GM21825 (cell line): ENCODE measurements around the gene APOB.

ENCODE experiments used
- ATAC-seq: cut with Tn5 transposase; IDR thresholded peaks from one replicate; pipeline ENCODE4 v1.9.1; 2021; ENCODE audit warnings: mild to moderate bottlenecking, moderate library complexity; ENCODE audit not compliant: unreplicated experiment

The APOB gene

GRCh38 chr2:21050164-21050563, 6.3 kb upstream of the APOB start:
- ATAC-seq: no peak

DNA sequence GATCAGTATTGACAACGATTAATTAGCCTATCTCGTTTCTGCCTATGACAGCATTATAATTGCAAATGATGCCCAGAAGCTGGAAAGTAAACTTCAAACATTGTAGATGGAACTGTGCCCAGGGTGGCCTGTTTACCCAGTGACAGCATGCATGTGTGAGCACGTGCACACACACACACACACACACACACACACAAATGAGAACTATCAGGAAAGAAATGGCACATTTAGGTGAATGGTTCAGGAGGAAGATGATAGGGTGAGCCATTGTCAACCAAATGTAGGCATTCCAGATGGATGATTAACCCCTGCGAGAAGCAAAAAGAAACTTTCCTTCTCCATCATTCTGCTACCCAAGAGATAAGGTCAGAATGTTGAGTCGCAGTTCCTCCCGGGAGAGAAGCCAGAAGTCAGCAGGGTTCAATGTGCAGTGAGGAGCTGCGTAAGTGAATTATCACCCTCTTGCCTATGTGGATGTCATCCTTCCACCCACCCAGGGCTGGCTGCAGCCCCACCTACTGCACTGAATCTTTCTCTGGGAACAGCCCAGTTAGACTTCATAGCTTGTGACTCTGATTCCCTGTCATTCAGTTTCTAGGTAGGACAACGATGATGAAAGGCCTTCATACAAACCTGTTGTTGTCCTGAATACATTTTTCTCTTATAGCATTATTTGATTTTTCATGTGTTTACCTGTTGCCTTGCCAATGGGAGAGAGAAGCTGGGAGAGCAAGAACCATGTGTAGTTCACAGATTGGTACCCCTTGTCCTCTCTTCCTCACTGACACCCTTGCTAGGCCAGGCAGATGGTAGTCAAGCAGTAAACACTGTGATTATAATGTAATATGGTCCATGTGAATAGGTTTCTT, 3.5 kb upstream of the APOB start:
- ATAC-seq: no peak

- ATAC-seq: no peak
Measured at GRCh38 chr2:21046506-21046905, 2.6 kb upstream of the APOB start.

GRCh38 chr2:21044694-21045371, 960 bp upstream of the APOB start:
- no peak for ATAC-seq

- ATAC-seq: peak; percentile 69
Measured at GRCh38 chr2:21042958-21043743, 722 bp downstream of the APOB start.

DNA sequence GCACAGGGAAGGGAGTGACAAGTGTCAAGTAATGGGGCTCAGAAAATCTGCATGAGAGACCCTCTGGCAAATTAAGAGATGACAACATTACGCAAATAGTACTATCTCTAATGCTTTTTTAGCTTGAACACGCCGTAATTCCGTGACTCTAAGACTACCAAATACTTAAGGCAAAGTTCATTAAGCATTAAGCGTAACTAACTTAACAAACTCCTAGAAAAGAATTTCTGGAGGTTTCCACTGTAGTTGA, 1.2 kb downstream of the APOB start:
- ATAC-seq: no peak

DNA sequence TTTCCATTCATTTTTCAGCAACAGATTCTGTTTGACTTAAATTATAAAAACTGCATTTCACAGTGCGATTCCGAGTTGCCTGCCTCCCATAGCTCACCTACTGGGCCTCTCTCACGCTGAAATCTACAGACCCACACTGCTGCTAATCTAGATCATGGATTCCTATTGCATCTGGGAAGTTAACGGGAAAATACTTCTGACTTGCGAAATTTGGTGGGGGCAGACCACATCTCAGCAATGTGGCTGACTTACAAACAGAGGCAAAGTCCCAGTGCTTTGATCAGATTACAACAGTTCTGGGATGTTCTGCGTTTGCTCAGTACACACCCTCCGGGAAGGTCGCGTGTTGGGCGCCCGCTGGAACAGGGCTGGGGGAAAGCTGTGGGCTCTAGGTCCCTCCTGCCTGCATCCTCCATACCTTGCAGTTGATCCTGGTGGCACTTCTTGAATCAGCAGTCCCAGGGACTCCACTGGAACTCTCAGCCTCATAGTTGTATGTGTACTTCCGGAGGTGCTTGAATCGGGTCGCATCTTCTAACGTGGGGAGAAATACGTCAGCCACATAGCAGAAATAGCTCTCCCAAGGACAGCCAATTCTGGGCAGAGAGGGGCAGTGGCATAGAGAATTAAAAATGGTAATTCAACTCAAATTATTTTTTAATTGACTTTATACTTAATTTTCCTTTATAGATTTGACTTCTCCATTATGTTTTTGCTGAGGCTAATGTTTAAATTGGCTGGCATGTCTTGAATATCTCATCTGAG, 1.7 kb downstream of the APOB start:
- ATAC-seq: no peak

DNA sequence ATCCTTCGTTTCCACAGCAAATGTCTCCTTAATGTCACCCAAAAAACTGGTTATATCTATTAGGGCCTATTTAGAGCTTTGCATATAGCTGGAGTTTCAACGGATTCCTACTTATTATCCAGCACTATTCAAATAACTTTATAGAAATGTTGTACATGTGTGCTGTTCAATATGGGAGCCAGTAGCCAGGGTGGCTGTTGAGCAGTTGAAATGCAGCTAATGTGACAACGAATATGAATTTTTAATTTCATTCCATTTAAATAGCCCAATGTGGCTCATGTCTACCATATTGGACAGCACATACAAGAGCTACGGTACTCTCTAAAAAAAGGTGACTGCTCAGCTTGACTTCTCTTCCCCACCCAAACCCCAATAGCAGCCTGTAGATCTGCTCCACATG, 2.4 kb downstream of the APOB start:
- no peak for ATAC-seq

DNA sequence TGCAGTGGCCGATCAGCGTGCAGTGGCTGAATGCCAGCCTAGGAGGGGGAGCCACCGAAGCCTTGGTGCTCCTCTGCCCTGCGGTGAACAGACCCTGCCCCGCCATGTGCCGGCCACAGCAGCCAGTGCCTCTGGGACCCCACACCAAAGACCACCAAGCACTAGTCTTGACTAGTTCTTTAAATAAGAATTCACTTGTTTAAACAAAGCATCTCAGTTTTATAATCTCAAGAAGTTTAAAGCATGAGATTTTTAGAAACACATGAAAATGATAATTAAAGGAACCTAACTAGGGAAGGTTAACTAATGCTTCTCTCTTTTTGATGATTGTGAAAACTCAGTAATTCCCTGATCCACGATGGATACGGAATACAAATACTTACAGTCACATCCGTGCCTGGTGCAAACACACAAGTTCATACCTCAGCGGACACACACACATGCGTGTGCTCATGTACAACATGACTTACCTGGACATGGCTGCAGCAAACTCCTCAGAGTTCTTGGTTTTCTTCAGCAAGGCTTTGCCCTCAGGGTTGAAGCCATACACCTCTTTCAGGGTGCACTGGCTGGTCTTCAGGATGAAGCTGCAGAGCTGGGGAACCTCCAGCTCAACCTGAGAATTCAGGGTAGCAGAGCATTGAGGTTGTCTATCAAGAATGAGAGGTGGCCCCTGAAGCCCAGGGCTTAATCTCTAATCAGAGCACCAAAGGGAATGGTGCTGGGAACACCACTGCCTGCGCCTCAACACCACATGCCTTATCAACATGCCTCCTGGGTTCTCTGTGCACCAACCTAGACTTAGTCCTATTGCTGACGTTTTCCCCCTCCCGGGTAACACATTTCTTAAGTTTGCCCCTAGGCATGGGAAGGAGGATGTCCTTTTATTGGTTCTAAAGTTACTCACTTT, 3.1 kb downstream of the APOB start:
- no peak for ATAC-seq

DNA sequence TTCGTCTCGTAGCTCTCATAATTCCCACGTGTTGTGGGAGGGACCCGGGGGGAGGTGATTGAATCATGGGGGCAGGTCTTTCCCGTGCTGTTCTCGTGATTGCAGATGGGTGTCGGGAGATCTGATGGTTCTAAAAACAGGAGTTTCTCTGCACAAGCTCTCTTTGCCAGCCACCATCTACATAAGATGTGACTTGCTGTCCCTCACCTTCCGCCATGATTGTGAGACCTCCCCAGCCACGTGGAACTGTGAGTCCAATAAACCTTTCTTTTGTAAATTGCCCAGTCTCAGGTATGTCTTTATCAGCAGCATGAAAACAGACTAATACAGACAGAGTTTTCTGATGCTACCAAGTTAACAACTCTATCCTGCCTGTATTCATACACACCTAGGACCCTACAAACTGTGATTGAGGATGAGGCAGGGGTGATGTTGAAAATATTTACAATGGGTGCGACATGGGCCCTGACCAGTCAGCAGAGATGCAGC, 3.9 kb downstream of the APOB start:
- no peak for ATAC-seq

DNA sequence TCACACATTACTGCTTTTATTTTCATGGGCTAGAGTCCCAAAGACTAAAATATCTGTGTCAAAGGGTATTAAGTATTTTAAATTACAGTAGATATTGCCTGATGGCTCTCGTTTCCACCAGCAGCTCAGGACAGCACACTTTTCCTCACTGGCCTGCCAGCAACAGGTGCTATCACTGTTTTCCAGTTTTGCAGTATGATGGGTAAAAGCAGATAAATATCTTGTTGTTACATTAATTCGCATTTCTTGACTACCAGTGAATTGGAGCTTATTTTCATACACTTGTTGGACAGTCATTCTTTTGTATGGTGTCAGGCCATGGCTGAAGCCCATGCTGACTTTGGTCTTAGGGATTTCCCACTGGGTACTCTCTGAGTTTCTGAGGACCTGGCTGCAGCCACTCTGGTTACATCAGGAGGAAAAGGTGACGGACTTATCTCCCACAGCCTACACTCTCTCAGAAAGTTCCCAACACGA, 4.8 kb downstream of the APOB start:
- no peak for ATAC-seq

DNA sequence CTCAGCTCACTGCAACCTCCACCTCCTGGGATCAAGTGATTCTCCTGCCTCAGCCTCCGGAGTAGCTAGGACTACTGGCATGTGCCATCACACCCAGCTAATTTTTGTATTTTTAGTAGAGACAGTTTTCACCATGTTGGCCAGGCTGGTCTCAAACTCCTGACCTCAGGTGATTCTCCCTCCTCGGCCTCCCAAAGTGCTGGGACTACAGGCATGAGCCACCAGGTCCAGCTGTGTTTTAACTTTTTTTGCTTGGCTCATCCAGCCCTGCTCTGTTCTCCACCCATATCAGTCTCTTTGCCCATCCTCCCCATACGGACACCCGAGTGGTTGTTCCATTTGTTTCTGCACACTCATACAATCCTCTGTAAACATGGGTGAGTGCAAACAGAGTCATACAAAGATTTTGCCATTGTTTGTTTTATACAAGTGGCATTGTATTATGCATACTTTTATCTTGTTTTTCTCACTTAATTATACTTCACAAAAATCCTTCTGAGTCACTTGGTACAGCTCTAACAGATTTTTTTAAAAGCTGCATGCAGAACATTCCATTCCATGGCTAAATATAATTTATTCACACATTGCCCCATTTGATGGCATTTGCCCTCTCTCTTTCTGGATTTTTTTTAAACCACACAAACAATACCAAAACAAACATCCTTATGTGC, 5.3 kb downstream of the APOB start:
- ATAC-seq: no peak

DNA sequence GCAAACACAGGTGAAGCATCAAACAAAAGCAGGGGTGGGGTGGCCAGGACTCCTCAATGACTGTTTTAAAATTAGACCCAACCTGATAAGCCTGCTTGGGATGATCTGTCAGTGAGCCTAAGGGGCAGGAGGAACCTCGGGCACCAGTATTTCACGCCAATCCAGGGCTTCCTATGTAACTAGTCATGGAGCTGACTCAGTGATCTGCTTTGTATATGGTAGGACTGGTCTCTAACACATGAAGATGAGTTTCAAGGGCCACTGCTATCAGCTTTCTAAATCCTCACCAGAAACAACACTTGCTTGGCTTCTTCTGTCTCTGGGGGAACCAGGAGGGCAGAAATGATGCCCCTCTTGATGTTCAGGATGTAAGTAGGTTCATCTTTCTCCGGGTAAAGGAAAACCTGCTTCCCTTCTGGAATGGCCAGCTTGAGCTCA, 6.2 kb downstream of the APOB start:
- ATAC-seq: no peak

DNA sequence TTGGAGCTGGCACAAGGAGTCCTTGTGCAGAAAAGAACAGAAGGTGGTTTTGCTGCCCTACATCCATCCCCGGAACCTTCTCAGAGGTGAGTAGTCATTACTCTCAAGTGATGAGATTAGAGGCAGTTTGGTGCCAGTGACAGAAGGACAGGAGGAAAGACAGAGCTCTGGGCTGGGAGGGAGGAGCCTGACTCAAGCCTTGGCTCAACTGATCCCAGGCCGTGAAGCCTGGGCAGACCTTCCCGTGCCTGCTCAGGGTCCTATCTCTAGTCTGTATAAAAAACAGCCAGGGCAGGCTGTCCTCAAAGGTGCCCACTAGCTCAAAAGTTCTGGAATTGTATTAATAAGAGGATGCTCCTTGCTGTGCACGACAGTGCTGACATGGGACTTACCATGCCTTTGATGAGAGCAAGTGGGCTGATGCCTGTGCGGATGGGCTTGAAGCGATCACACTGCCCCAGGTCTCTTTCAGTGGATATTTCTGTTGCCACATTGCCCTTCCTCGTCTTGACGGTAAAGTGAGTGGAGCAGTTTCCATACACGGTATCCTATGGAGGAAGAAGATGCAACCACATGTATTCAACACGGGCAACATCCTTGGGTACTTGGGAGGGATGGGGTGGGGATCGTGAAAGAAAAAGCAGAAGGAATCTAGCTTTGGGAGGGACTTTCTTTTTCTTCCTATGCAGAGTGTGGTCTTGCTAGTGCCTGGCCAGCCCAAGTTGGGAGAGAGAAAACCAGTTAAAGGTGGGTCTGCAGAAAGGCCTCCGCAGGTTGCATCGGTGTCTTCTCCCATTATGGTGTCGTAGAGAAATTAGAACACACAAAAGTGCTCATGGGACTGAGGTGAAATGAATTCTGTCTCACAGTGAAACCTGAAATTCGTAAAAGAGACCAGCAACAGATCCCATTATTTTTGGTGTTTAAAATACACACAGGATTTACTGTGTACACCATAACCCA, 6.9 kb downstream of the APOB start:
- no peak for ATAC-seq

DNA sequence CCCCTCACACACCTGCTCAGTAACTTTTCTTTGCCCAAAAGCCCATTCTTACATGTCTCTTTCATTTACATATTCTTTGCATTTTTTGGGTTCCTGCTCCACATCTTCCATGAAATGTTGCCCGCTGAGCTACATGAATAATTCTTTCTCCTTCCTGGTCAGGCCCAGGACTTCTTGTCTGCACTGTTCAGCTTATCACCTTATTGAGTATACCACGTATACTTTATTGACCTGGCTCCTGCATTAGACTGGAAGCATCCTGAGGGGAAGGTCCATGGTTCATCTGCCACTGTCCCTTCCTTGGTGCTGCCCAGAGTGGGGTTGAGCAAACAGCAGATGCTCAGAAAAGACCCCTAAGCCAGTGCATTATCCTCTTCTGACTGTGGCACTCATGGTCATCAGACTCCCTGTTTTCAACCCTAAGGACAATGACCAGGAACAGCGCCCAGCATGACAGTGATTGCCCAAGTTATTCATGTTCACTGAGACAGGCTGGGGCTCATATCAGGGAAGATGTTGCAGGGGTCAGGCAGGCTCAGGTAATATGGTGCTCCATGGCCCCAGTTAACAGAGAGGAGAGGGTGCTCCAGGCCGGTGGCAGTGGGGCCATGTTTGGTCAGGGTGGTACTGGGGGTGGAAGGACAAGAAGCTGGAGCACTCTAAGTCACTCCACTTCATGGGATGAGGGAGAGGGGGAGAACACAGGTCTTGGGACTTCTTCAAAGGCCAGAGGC, 7.7 kb downstream of the APOB start:
- no peak for ATAC-seq

- ATAC-seq: no peak
Measured at GRCh38 chr2:21035282-21035973, 8.4 kb downstream of the APOB start.

DNA sequence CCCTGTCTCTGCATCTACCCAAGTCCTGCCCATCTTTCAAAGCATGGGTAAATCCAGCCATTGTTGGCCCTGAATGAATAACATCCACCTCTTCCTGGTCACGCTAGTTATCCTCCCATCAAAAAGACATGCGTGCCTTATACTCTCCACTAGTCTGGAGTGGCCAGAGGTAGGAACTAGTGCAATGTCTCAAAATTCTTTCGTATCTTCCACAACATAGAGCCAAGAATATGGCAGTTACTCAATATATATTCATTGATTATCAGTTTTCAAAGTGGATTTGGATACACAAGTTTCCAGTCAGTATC, 8.9 kb downstream of the APOB start:
- ATAC-seq: no peak
